ENCODE results near the gene ELMO3. TPM values are rescaled to one million over a fixed set of nuclear protein-coding genes. Genes with fewer than 3 reads are reported as not detected.

Gene ELMO3
- total RNA-seq, 1 donor from 2014 or later: not detected

DNA sequence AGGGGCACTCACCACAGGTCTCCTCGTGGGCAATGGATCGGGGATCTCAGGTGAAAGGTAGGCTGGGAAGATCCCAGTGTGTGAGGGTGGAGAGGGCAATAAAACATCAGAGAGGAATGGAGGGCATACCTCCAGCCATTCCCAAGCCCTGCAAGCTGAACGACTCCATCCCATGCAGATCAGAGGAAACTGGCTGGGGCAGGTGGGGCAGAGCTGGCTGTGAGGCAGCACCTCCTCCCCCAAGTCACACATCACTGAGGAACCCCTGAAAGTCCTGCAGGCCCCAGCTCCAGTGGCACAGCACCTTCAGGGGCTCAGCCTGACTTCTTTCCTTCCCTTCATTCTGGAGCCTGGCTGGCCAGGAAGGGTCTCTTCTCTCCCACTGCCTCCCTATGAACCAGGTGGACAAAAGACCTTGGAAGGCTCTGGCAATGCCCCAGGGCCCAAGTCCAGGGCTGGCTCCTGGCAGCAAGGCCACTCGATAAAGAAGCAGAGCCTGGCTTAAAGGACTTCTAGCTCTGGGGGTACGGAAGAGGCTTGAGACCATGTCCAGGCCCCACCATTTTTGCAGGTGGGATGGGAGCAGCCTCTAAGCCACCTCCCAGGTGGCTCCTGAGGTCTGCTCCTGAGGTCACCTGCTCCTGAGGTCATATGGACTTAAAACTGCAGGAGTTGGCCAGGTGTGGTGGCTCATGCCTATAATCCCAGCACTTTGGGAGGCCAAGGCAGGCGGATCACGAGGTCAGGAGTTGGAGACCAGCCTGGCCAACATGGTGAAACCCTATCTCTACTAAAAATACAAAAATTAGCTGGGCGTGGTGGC, 14.5 kb downstream of the ELMO3 start:
- peaks cover 7% of the 10 kb centered on the region for H3K27me3 Mint-ChIP-seq (ENCODE audit: insufficient read depth, low read depth)
- peaks cover 3% of the 10 kb centered on the region for H3K36me3 Mint-ChIP-seq
- Histone ChIP-seq H4K20me1 (ENCODE audit: low read depth) (no peaks in the 10 kb centered on the region), H2AFZ (replicated peaks) (no peak overlapping the region), H3K4me2 (no peak overlapping the region), H3K79me2 (ENCODE audit: low read depth) (no peaks in the 10 kb centered on the region), H3K27ac (no peak overlapping the region), H3K27me3 (no peaks in the 10 kb centered on the region), H3K36me3 (no peaks in the 10 kb centered on the region), H3F3A (ENCODE audit: low read depth) (no peaks in the 10 kb centered on the region), H3K9me3 (ENCODE audit: low read depth) (no peaks in the 10 kb centered on the region), H3K4me1 (no peaks in the 10 kb centered on the region), H3K4me3 (no peak overlapping the region), H3K9ac (no peak overlapping the region)
- TF ChIP-seq, protein P1, sequence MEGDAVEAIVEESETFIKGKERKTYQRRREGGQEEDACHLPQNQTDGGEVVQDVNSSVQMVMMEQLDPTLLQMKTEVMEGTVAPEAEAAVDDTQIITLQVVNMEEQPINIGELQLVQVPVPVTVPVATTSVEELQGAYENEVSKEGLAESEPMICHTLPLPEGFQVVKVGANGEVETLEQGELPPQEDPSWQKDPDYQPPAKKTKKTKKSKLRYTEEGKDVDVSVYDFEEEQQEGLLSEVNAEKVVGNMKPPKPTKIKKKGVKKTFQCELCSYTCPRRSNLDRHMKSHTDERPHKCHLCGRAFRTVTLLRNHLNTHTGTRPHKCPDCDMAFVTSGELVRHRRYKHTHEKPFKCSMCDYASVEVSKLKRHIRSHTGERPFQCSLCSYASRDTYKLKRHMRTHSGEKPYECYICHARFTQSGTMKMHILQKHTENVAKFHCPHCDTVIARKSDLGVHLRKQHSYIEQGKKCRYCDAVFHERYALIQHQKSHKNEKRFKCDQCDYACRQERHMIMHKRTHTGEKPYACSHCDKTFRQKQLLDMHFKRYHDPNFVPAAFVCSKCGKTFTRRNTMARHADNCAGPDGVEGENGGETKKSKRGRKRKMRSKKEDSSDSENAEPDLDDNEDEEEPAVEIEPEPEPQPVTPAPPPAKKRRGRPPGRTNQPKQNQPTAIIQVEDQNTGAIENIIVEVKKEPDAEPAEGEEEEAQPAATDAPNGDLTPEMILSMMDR (IDR thresholded peaks at IDR 0.05): no peak
- TF ChIP-seq EZH2 (IDR thresholded peaks at IDR 0.05) (no peak), EZH2phosphoT487 (IDR thresholded peaks at IDR 0.05) (no peak)
- no peak overlapping the region for H3K4me3 Mint-ChIP-seq
- H3K27ac Mint-ChIP-seq: no peak overlapping the region
- no peaks in the 10 kb centered on the region for H3K9me3 Mint-ChIP-seq
- no peaks in the 10 kb centered on the region for H3K4me1 Mint-ChIP-seq
- DNase-seq (ENCODE audit: low spot score): no peak

- H3F3A ChIP-seq (ENCODE audit: low read depth): no peaks in the 10 kb centered on the region
- H3K4me2 ChIP-seq: no peak overlapping the region
- no peaks in the 10 kb centered on the region for H3K4me1 ChIP-seq
- H3K79me2 ChIP-seq (ENCODE audit: low read depth): no peaks in the 10 kb centered on the region
- H3K9me3 ChIP-seq (ENCODE audit: low read depth): no peaks in the 10 kb centered on the region
- H3K4me1 Mint-ChIP-seq: no peaks in the 10 kb centered on the region
- H3K4me3 Mint-ChIP-seq: no peak overlapping the region
- H3K27me3 Mint-ChIP-seq (ENCODE audit: insufficient read depth, low read depth): peaks cover 10% of the 10 kb centered on the region
- no peak overlapping the region for H3K9ac ChIP-seq
- DNase-seq (ENCODE audit: low spot score): no peak
- H4K20me1 ChIP-seq (ENCODE audit: low read depth): no peaks in the 10 kb centered on the region
- H3K27me3 ChIP-seq: no peaks in the 10 kb centered on the region
- TF ChIP-seq, protein P1 (IDR thresholded peaks at IDR 0.05): no peak
- TF ChIP-seq EZH2 (IDR thresholded peaks at IDR 0.05): no peak
- no peak for TF ChIP-seq EZH2phosphoT487 (IDR thresholded peaks at IDR 0.05)
- no peaks in the 10 kb centered on the region for H3K36me3 ChIP-seq
- H3K9me3 Mint-ChIP-seq: no peaks in the 10 kb centered on the region
- H3K27ac ChIP-seq: no peak overlapping the region
- no peak overlapping the region for H2AFZ ChIP-seq (replicated peaks)
- peaks cover 3% of the 10 kb centered on the region for H3K36me3 Mint-ChIP-seq
- H3K27ac Mint-ChIP-seq: no peak overlapping the region
- H3K4me3 ChIP-seq: no peak overlapping the region
Observed at GRCh38 chr16:67215706-67216105, 16.8 kb downstream of the ELMO3 start.

- Mint-ChIP-seq H3K27ac (peak overlapping the region; percentile 80), H3K4me3 (no peak overlapping the region), H3K9me3 (no peaks in the 10 kb centered on the region), H3K4me1 (no peaks in the 10 kb centered on the region), H3K36me3 (no peaks in the 10 kb centered on the region), H3K27me3 (ENCODE audit: insufficient read depth, low read depth) (peaks cover 10% of the 10 kb centered on the region)
- Histone ChIP-seq H3K9me3 (ENCODE audit: low read depth) (no peaks in the 10 kb centered on the region), H3K4me1 (no peaks in the 10 kb centered on the region), H3F3A (ENCODE audit: low read depth) (no peaks in the 10 kb centered on the region), H4K20me1 (ENCODE audit: low read depth) (no peaks in the 10 kb centered on the region), H3K36me3 (no peaks in the 10 kb centered on the region), H3K4me3 (no peak overlapping the region), H3K27ac (no peak overlapping the region), H2AFZ (replicated peaks) (no peak overlapping the region), H3K9ac (no peak overlapping the region), H3K27me3 (no peaks in the 10 kb centered on the region), H3K79me2 (ENCODE audit: low read depth) (no peaks in the 10 kb centered on the region), H3K4me2 (no peak overlapping the region)
- no peak for DNase-seq (ENCODE audit: low spot score)
- TF ChIP-seq, protein P1 (IDR thresholded peaks at IDR 0.05): no peak
- TF ChIP-seq EZH2phosphoT487 (IDR thresholded peaks at IDR 0.05) (no peak), EZH2 (IDR thresholded peaks at IDR 0.05) (no peak)
Observed at GRCh38 chr16:67216612-67217490, 17.9 kb downstream of the ELMO3 start.

Data from neural progenitor cell (in vitro differentiated cells).